HEK293 (cell line): ENCODE data around the gene MAP3K20.

ENCODE experiments used
- CTCF ChIA-PET: fragments of 350-600 bp; formaldehyde crosslinking; extraction: SDS; loops from one replicate; lab custom pipeline; 2021; ENCODE audit warnings: antibody characterized with exemption; lab: Yijun Ruan, JAX
- POLR2A ChIA-PET: fragments of 300-600 bp; formaldehyde crosslinking; extraction: SDS; loops from one replicate; lab custom pipeline; 2020; ENCODE audit warnings: antibody characterized with exemption, inconsistent platforms; lab: Yijun Ruan, JAX
- H3K27ac ChIP-seq: fragments of 200-500 bp; sonication (Bioruptor generic); 2 replicates; pipeline ENCODE4 v1.5.1; 2014; ENCODE audit warnings: low read depth, low read length, control low read depth, inconsistent platforms; ENCODE audit errors: extremely low read depth
- H3K36me3 ChIP-seq, 2 experiments: fragments of 200-500 bp in 1 of 2; sonication (Bioruptor generic) in 1 of 2; 1 replicate in 1 of 2; 2 replicates in 1 of 2; pipeline ENCODE4 v1.5.1; 2014 to 2017; ENCODE audit warnings: inconsistent platforms in 2 of 2, low read length in 2 of 2; ENCODE audit not compliant: control insufficient read depth in 2 of 2, insufficient read depth in 1 of 2
- H3K4me1 ChIP-seq: fragments of 200-500 bp; sonication (Bioruptor generic); 2 replicates; pipeline ENCODE4 v1.5.1; 2014; ENCODE audit warnings: mild to moderate bottlenecking, low read length, inconsistent platforms; ENCODE audit not compliant: control insufficient read depth, insufficient read depth
- H3K4me3 ChIP-seq: 2 replicates; pipeline ENCODE4 v1.5.1; 2011; ENCODE audit warnings: low read depth, mild to moderate bottlenecking, control low read depth, low read length, moderate library complexity
- H3K9me3 ChIP-seq: fragments of 200-500 bp; sonication (Bioruptor generic); 2 replicates; pipeline ENCODE4 v1.5.1; 2014; ENCODE audit warnings: low read depth, low read length, inconsistent platforms; ENCODE audit not compliant: control insufficient read depth, insufficient read depth
- EGR2 ChIP-seq: fragments of 450-650 bp; formaldehyde crosslinking; IDR thresholded peaks from 2 replicates; pipeline ENCODE4 v1.5.1; 2016; ENCODE audit warnings: low read depth, missing biosample characterization, missing genetic modification characterization
- GFI1B ChIP-seq: fragments of 450-650 bp; formaldehyde crosslinking; IDR thresholded peaks from 2 replicates; pipeline ENCODE4 v1.5.1; 2016; ENCODE audit warnings: missing biosample characterization, missing genetic modification characterization
- HOXC10 ChIP-seq: sonication (generic); formaldehyde crosslinking; IDR thresholded peaks from 2 replicates; pipeline ENCODE4 v1.8.1; 2023; ENCODE audit warnings: mild to moderate bottlenecking, missing genetic modification reagents
- PRDM1 ChIP-seq: fragments of 450-650 bp; formaldehyde crosslinking; IDR thresholded peaks from 2 replicates; pipeline ENCODE4; 2016; ENCODE audit warnings: missing biosample characterization, missing genetic modification characterization
- SETDB1 ChIP-seq: IDR thresholded peaks from one replicate; pipeline ENCODE4 v1.6.1; 2017; ENCODE audit warnings: mild to moderate bottlenecking, low read length, moderate library complexity, mixed read lengths; ENCODE audit not compliant: insufficient read length
- ZBTB48 ChIP-seq: fragments of 450-650 bp; formaldehyde crosslinking; IDR thresholded peaks from 2 replicates; pipeline ENCODE4 v1.5.1; 2016; ENCODE audit warnings: missing biosample characterization, missing genetic modification characterization
- ZBTB8A ChIP-seq: fragments of 450-650 bp; formaldehyde crosslinking; IDR thresholded peaks from 2 replicates; pipeline ENCODE4 v1.5.1; 2016; ENCODE audit warnings: missing biosample characterization, missing genetic modification characterization
- ZNF121 ChIP-seq: fragments of 450-650 bp; formaldehyde crosslinking; IDR thresholded peaks from 2 replicates; pipeline ENCODE4 v1.5.1; 2016; ENCODE audit warnings: missing biosample characterization, missing genetic modification characterization
- ZNF169 ChIP-seq: fragments of 450-650 bp; formaldehyde crosslinking; IDR thresholded peaks from 2 replicates; pipeline ENCODE4 v1.5.1; 2016; ENCODE audit warnings: missing biosample characterization, missing genetic modification characterization
- ZNF2 ChIP-seq: fragments of 450-650 bp; formaldehyde crosslinking; IDR thresholded peaks from 2 replicates; pipeline ENCODE4 v1.5.1; 2016; ENCODE audit warnings: missing biosample characterization, missing genetic modification characterization
- ZNF239 ChIP-seq: fragments of 450-650 bp; formaldehyde crosslinking; IDR thresholded peaks from 2 replicates; pipeline ENCODE4 v1.5.1; 2016; ENCODE audit warnings: missing biosample characterization, missing genetic modification characterization
- ZNF37A ChIP-seq: fragments of 450-650 bp; IDR thresholded peaks from 2 replicates; pipeline ENCODE4 v1.5.1; 2018; ENCODE audit warnings: missing biosample characterization, missing genetic modification characterization
- ZNF391 ChIP-seq: fragments of 450-650 bp; formaldehyde crosslinking; IDR thresholded peaks from 2 replicates; pipeline ENCODE4 v1.5.1; 2016; ENCODE audit warnings: low read depth, missing biosample characterization, missing genetic modification characterization, borderline replicate concordance
- ZNF394 ChIP-seq: fragments of 450-650 bp; formaldehyde crosslinking; IDR thresholded peaks from 2 replicates; pipeline ENCODE4 v1.5.1; 2016; ENCODE audit warnings: missing biosample characterization, missing genetic modification characterization, mild to moderate bottlenecking, moderate library complexity, borderline replicate concordance
- ZNF544 ChIP-seq: fragments of 450-650 bp; formaldehyde crosslinking; IDR thresholded peaks from 2 replicates; pipeline ENCODE4 v1.5.0; 2017; ENCODE audit warnings: missing biosample characterization, missing genetic modification characterization
- ZNF548 ChIP-seq: fragments of 450-650 bp; formaldehyde crosslinking; IDR thresholded peaks from 2 replicates; pipeline ENCODE4 v1.5.1; 2016; ENCODE audit warnings: missing biosample characterization, missing genetic modification characterization
- ZNF626 ChIP-seq: fragments of 450-650 bp; sonication (Bioruptor Pico); formaldehyde crosslinking; IDR thresholded peaks from 2 replicates; pipeline ENCODE4 v1.5.1; 2018; ENCODE audit warnings: missing biosample characterization, missing genetic modification characterization, inconsistent platforms
- ZNF747 ChIP-seq: fragments of 450-650 bp; formaldehyde crosslinking; IDR thresholded peaks from 2 replicates; pipeline ENCODE4 v1.5.1; 2016; ENCODE audit warnings: missing biosample characterization, missing genetic modification characterization
- ZNF76 ChIP-seq: fragments of 450-650 bp; formaldehyde crosslinking; IDR thresholded peaks from 2 replicates; pipeline ENCODE4; 2016; ENCODE audit warnings: low read depth, missing biosample characterization, missing genetic modification characterization, borderline replicate concordance
- ZXDB ChIP-seq: fragments of 450-650 bp; formaldehyde crosslinking; IDR thresholded peaks from 2 replicates; pipeline ENCODE4 v1.5.1; 2016; ENCODE audit warnings: missing biosample characterization, missing genetic modification characterization
- TF ChIP-seq, protein P1 (sequence below): fragments of 450-650 bp; formaldehyde crosslinking; IDR thresholded peaks from 2 replicates; pipeline ENCODE4 v1.5.1; 2016; ENCODE audit warnings: missing biosample characterization, missing genetic modification characterization

Gene MAP3K20

DNA sequence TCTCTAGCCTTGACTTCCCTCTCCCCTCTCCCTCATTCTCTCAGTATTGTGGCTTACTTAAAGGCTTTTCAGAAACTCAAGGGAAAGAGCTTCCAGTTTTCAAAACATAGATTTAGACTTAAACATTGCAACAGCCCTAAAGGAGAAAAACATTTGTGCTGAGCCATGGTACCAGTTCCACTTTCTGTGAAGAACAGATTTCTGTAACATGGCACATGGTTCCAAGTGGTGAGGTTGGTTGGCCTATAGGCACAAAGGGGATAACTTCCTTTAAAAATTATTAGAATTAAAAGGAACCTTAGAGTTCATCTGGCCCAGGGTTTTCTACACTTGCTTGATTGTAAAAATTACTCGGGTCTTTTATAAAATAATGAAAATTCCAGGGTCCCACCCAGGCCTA, 140.4 kb downstream of the MAP3K20 start:
- ChIA-PET CTCF (interaction anchor here (0.6 to 15.0 kb wide), 2 partner anchors 184 to 187 kb away, joined by 3 to 255 read pairs; no protein-coding TSS in a partner anchor), POLR2A (no interaction called here)
- Histone ChIP-seq H3K36me3 (peaks cover 0 to 9% of the 10 kb centered on the region in 2 experiments; a peak in 1 of 3 replicates), H3K27ac (no peak overlapping the region), H3K9me3 (no peaks in the 10 kb centered on the region), H3K4me1 (no peaks in the 10 kb centered on the region), H3K4me3 (no peak overlapping the region)
- TF ChIP-seq ZBTB8A (tag by site-specific recombination) (no peak), ZNF394 (tag by site-specific recombination) (no peak)

DNA sequence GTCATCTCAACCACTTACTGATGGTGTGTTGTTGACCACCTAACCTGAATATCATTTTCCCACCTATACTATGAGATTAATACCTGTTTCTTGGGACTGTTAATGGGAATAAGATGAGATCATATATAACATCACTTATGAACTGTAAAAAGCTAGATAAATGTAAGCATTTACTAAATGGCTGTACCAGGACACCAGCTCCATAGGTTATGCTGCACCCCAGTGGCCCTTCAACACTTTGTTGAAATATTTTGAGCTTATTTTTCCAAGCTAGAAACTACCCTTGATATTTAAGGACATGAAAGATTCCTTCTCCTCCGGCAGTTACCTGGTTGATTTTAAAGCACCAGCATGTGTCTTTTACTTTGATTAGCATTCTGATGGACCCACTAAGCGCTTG, 141.0 kb downstream of the MAP3K20 start:
- CTCF ChIA-PET = interaction anchor here (1.1 to 15.0 kb wide), 3 partner anchors 9 to 246 kb away, joined by 3 to 255 read pairs (median 3); no protein-coding TSS in a partner anchor
- Histone ChIP-seq H3K4me3 (no peak overlapping the region), H3K9me3 (no peaks in the 10 kb centered on the region), H3K4me1 (no peaks in the 10 kb centered on the region), H3K36me3 (peaks cover 0 to 8% of the 10 kb centered on the region in 2 experiments; a peak in 1 of 3 replicates), H3K27ac (no peak overlapping the region)
- TF ChIP-seq, protein P1, sequence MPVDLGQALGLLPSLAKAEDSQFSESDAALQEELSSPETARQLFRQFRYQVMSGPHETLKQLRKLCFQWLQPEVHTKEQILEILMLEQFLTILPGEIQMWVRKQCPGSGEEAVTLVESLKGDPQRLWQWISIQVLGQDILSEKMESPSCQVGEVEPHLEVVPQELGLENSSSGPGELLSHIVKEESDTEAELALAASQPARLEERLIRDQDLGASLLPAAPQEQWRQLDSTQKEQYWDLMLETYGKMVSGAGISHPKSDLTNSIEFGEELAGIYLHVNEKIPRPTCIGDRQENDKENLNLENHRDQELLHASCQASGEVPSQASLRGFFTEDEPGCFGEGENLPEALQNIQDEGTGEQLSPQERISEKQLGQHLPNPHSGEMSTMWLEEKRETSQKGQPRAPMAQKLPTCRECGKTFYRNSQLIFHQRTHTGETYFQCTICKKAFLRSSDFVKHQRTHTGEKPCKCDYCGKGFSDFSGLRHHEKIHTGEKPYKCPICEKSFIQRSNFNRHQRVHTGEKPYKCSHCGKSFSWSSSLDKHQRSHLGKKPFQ (tag by site-specific recombination) = no peak
- TF ChIP-seq ZNF239 (no peak), ZNF2 (tag by site-specific recombination) (no peak), ZNF544 (tag by site-specific recombination) (no peak), ZNF548 (tag by site-specific recombination) (no peak), ZNF626 (tag by site-specific recombination) (no peak), ZNF121 (tag by site-specific recombination) (no peak), GFI1B (no peak), ZNF391 (tag by site-specific recombination) (no peak), HOXC10 (CRISPR knock-in tag) (no peak), ZNF37A (no peak)
- POLR2A ChIA-PET = no interaction called here

DNA sequence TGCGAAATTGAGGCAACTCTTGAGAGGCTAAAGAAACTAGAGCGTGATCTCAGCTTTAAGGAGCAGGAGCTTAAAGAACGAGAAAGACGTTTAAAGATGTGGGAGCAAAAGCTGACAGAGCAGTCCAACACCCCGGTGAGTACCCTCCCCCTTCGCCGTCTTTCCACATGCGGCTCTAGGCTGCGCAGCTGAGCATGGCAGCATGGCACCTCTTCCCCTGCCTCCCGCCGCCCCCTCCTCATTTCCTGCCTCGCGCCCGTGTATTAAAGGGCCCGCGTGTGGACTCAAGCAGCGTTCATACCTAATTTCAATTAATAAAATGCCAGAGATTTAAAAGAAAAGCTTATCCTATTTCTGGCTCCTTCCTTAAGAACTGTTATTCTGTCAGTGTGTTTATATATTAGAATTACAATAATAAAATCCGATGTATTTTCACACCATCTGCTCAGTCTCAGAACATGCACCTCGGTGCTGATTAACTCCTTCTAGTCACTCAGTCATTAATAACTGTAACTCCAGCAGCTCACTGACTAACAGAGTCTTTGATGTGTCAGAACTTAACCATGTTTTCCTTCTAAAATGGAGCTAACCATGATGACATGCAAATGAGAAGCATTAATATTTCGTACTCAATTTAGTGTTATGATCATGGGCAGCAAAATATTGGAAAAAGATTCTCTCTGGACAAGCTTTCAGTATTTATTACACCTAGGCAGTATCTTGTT, 141.6 kb downstream of the MAP3K20 start:
- no peaks in the 10 kb centered on the region for H3K4me1 ChIP-seq
- peaks cover 0 to 6% of the 10 kb centered on the region in 2 experiments; a peak in 1 of 3 replicates for H3K36me3 ChIP-seq
- ChIA-PET POLR2A (no interaction called here), CTCF (interaction anchor here (0.6 to 15.0 kb wide), 7 partner anchors 9 to 669 kb away, joined by 3 to 255 read pairs (median 3); no protein-coding TSS in a partner anchor)
- no peaks in the 10 kb centered on the region for H3K9me3 ChIP-seq
- no peak overlapping the region for H3K4me3 ChIP-seq
- TF ChIP-seq ZNF76 (tag by site-specific recombination) = no peak
- TF ChIP-seq EGR2 (tag by site-specific recombination) = no peak
- TF ChIP-seq, protein P1 (tag by site-specific recombination) = no peak
- TF ChIP-seq ZNF747 = no peak
- TF ChIP-seq ZBTB48 = no peak
- TF ChIP-seq ZXDB (tag by site-specific recombination) = no peak
- TF ChIP-seq SETDB1 = no peak
- TF ChIP-seq PRDM1 (tag by site-specific recombination) = no peak
- no peak for TF ChIP-seq ZNF169
- H3K27ac ChIP-seq = no peak overlapping the region
